ENCODE data around the gene THSD4. TPM values are rescaled to one million over a fixed set of nuclear protein-coding genes. Genes with fewer than 3 reads are reported as not detected.

THSD4 gene
- total and polyA plus RNA-seq, 5 donors from 2014 or later: not detected

- ATAC-seq (ENCODE audit: low read depth in 2 of 2): no peak
- Histone ChIP-seq H3K9me3 (ENCODE audit: control insufficient read depth in 2 of 2, low read length in 2 of 2) (no peaks in the 10 kb centered on the region), H3K27ac (ENCODE audit: insufficient read depth, low read length, poor library complexity, severe bottlenecking) (no peak overlapping the region), H3K4me3 (ENCODE audit: low read depth, low read length) (no peak overlapping the region), H3K36me3 (ENCODE audit: control insufficient read depth, insufficient read depth, low read length) (no peaks in the 10 kb centered on the region), H3K4me1 (ENCODE audit: control insufficient read depth, insufficient read depth, low read length, poor library complexity, severe bottlenecking) (no peaks in the 10 kb centered on the region), H3K27me3 (ENCODE audit: control insufficient read depth, insufficient read depth, low read length) (peaks cover 3% of the 10 kb centered on the region)
- Mint-ChIP-seq H3K4me3 (no peak overlapping the region), H3K27me3 (peaks cover 11% of the 10 kb centered on the region), H3K9me3 (no peaks in the 10 kb centered on the region), H3K4me1 (peaks cover 0 to 4% (median 0%) of the 10 kb centered on the region in 4 donors), H3K36me3 (no peaks in the 10 kb centered on the region), H3K27ac (peak overlapping the region in 1 of 3 donors; percentile 42)
- DNase-seq: no peak
Measured at GRCh38 chr15:71353171-71353570, 237.9 kb downstream of the THSD4 start.

GRCh38 chr15:71355268-71355667 is 240.0 kb downstream of the THSD4 start:
- no peaks in the 10 kb centered on the region for H3K9me3 ChIP-seq (ENCODE audit: control insufficient read depth in 2 of 2, low read length in 2 of 2)
- no peaks in the 10 kb centered on the region for H3K36me3 Mint-ChIP-seq
- H3K36me3 ChIP-seq (ENCODE audit: control insufficient read depth, insufficient read depth, low read length): no peaks in the 10 kb centered on the region
- peaks cover 0 to 4% (median 0%) of the 10 kb centered on the region in 4 donors for H3K4me1 Mint-ChIP-seq
- H3K27ac Mint-ChIP-seq: no peak overlapping the region
- ATAC-seq (ENCODE audit: low read depth in 2 of 2) (no peak), DNase-seq (no peak)
- H3K4me1 ChIP-seq (ENCODE audit: control insufficient read depth, insufficient read depth, low read length, poor library complexity, severe bottlenecking): no peaks in the 10 kb centered on the region
- H3K4me3 Mint-ChIP-seq: no peak overlapping the region
- H3K27ac ChIP-seq (ENCODE audit: insufficient read depth, low read length, poor library complexity, severe bottlenecking): no peak overlapping the region
- H3K4me3 ChIP-seq (ENCODE audit: low read depth, low read length): no peak overlapping the region
- H3K9me3 Mint-ChIP-seq: no peaks in the 10 kb centered on the region
- no peaks in the 10 kb centered on the region for H3K27me3 ChIP-seq (ENCODE audit: control insufficient read depth, insufficient read depth, low read length)
- H3K27me3 Mint-ChIP-seq: peaks cover 15% of the 10 kb centered on the region

- Mint-ChIP-seq H3K4me1 (peaks cover 0 to 4% (median 0%) of the 10 kb centered on the region in 4 donors), H3K27me3 (peaks cover 15% of the 10 kb centered on the region), H3K9me3 (no peaks in the 10 kb centered on the region), H3K27ac (no peak overlapping the region), H3K36me3 (no peaks in the 10 kb centered on the region), H3K4me3 (no peak overlapping the region)
- Histone ChIP-seq H3K9me3 (ENCODE audit: control insufficient read depth in 2 of 2, low read length in 2 of 2) (no peaks in the 10 kb centered on the region), H3K4me3 (ENCODE audit: low read depth, low read length) (no peak overlapping the region), H3K27ac (ENCODE audit: insufficient read depth, low read length, poor library complexity, severe bottlenecking) (no peak overlapping the region), H3K4me1 (ENCODE audit: control insufficient read depth, insufficient read depth, low read length, poor library complexity, severe bottlenecking) (no peaks in the 10 kb centered on the region), H3K36me3 (ENCODE audit: control insufficient read depth, insufficient read depth, low read length) (no peaks in the 10 kb centered on the region), H3K27me3 (ENCODE audit: control insufficient read depth, insufficient read depth, low read length) (no peaks in the 10 kb centered on the region)
- ATAC-seq (ENCODE audit: low read depth in 2 of 2) (no peak), DNase-seq (no peak)
Measured at GRCh38 chr15:71357321-71357732, 242.1 kb downstream of the THSD4 start.

GRCh38 chr15:71357967-71358366 is 242.7 kb downstream of the THSD4 start:
- H3K4me1 ChIP-seq (ENCODE audit: control insufficient read depth, insufficient read depth, low read length, poor library complexity, severe bottlenecking): no peaks in the 10 kb centered on the region
- H3K27ac ChIP-seq (ENCODE audit: insufficient read depth, low read length, poor library complexity, severe bottlenecking): no peak overlapping the region
- no peaks in the 10 kb centered on the region for H3K36me3 ChIP-seq (ENCODE audit: control insufficient read depth, insufficient read depth, low read length)
- Mint-ChIP-seq H3K4me1 (peaks cover 0 to 3% (median 0%) of the 10 kb centered on the region in 4 donors), H3K36me3 (no peaks in the 10 kb centered on the region), H3K27me3 (peaks cover 11% of the 10 kb centered on the region), H3K9me3 (no peaks in the 10 kb centered on the region), H3K4me3 (no peak overlapping the region), H3K27ac (no peak overlapping the region)
- ATAC-seq (ENCODE audit: low read depth in 2 of 2) (no peak), DNase-seq (no peak)
- H3K9me3 ChIP-seq (ENCODE audit: control insufficient read depth in 2 of 2, low read length in 2 of 2): no peaks in the 10 kb centered on the region
- no peaks in the 10 kb centered on the region for H3K27me3 ChIP-seq (ENCODE audit: control insufficient read depth, insufficient read depth, low read length)
- no peak overlapping the region for H3K4me3 ChIP-seq (ENCODE audit: low read depth, low read length)

GRCh38 chr15:71359246-71359645 is 244.0 kb downstream of the THSD4 start:
- DNase-seq: no peak
- no peaks in the 10 kb centered on the region for H3K27me3 ChIP-seq (ENCODE audit: control insufficient read depth, insufficient read depth, low read length)
- Mint-ChIP-seq H3K27ac (no peak overlapping the region), H3K4me1 (no peaks in the 10 kb centered on the region), H3K27me3 (peaks cover 13% of the 10 kb centered on the region), H3K9me3 (peaks cover 0 to under 1% (median 0%) of the 10 kb centered on the region in 7 donors), H3K4me3 (no peak overlapping the region), H3K36me3 (no peaks in the 10 kb centered on the region)
- H3K27ac ChIP-seq (ENCODE audit: insufficient read depth, low read length, poor library complexity, severe bottlenecking): no peak overlapping the region
- H3K4me1 ChIP-seq (ENCODE audit: control insufficient read depth, insufficient read depth, low read length, poor library complexity, severe bottlenecking): no peaks in the 10 kb centered on the region
- H3K9me3 ChIP-seq (ENCODE audit: control insufficient read depth in 2 of 2, low read length in 2 of 2): no peaks in the 10 kb centered on the region
- no peak overlapping the region for H3K4me3 ChIP-seq (ENCODE audit: low read depth, low read length)
- ATAC-seq (ENCODE audit: low read depth in 2 of 2): no peak
- no peaks in the 10 kb centered on the region for H3K36me3 ChIP-seq (ENCODE audit: control insufficient read depth, insufficient read depth, low read length)

GRCh38 chr15:71362556-71362955 is 247.3 kb downstream of the THSD4 start:
- no peaks in the 10 kb centered on the region for H3K9me3 ChIP-seq (ENCODE audit: control insufficient read depth in 2 of 2, low read length in 2 of 2)
- Mint-ChIP-seq H3K4me3 (no peak overlapping the region), H3K27ac (peak overlapping the region in 1 of 3 donors; percentile 15), H3K36me3 (no peaks in the 10 kb centered on the region), H3K27me3 (peaks cover 18% of the 10 kb centered on the region), H3K4me1 (peaks cover 0 to 6% (median 3%) of the 10 kb centered on the region in 4 donors), H3K9me3 (peaks cover 0 to 3% (median 0%) of the 10 kb centered on the region in 7 donors)
- H3K4me3 ChIP-seq (ENCODE audit: low read depth, low read length): no peak overlapping the region
- no peaks in the 10 kb centered on the region for H3K36me3 ChIP-seq (ENCODE audit: control insufficient read depth, insufficient read depth, low read length)
- DNase-seq (no peak), ATAC-seq (ENCODE audit: low read depth in 2 of 2) (no peak)
- no peak overlapping the region for H3K27ac ChIP-seq (ENCODE audit: insufficient read depth, low read length, poor library complexity, severe bottlenecking)
- H3K27me3 ChIP-seq (ENCODE audit: control insufficient read depth, insufficient read depth, low read length): no peaks in the 10 kb centered on the region
- H3K4me1 ChIP-seq (ENCODE audit: control insufficient read depth, insufficient read depth, low read length, poor library complexity, severe bottlenecking): no peaks in the 10 kb centered on the region

GRCh38 chr15:71362987-71363968 is 248.0 kb downstream of the THSD4 start:
- Mint-ChIP-seq H3K27ac (no peak overlapping the region), H3K36me3 (no peaks in the 10 kb centered on the region), H3K27me3 (peaks cover 15% of the 10 kb centered on the region), H3K9me3 (peaks cover 0 to 3% (median 0%) of the 10 kb centered on the region in 7 donors), H3K4me1 (peaks cover 0 to 6% (median 3%) of the 10 kb centered on the region in 4 donors), H3K4me3 (no peak overlapping the region)
- Histone ChIP-seq H3K9me3 (ENCODE audit: control insufficient read depth in 2 of 2, low read length in 2 of 2) (no peaks in the 10 kb centered on the region), H3K4me1 (ENCODE audit: control insufficient read depth, insufficient read depth, low read length, poor library complexity, severe bottlenecking) (no peaks in the 10 kb centered on the region), H3K27ac (ENCODE audit: insufficient read depth, low read length, poor library complexity, severe bottlenecking) (no peak overlapping the region), H3K4me3 (ENCODE audit: low read depth, low read length) (no peak overlapping the region), H3K27me3 (ENCODE audit: control insufficient read depth, insufficient read depth, low read length) (no peaks in the 10 kb centered on the region), H3K36me3 (ENCODE audit: control insufficient read depth, insufficient read depth, low read length) (no peaks in the 10 kb centered on the region)
- DNase-seq: no peak
- no peak for ATAC-seq (ENCODE audit: low read depth in 2 of 2)
